SK-N-MC (cell line): ENCODE measurements around the gene KRT9.

ENCODE experiments used
- DNase-seq: peaks from one replicate; pipeline ENCODE4 v3.0.0-alpha.2; 2011; ENCODE audit warnings: low read depth, low spot score
- H3K27ac ChIP-seq: fragments of 200-600 bp; sonication (generic); 2 replicates; pipeline ENCODE4 v1.5.1; 2016; ENCODE audit warnings: mixed run types
- H3K36me3 ChIP-seq: fragments of 200-600 bp; sonication (generic); 2 replicates; pipeline ENCODE4 v1.6.1; 2017; ENCODE audit warnings: antibody characterized with exemption, low read length, mixed read lengths; ENCODE audit not compliant: insufficient read depth
- H3K4me3 ChIP-seq: fragments of 200-600 bp; sonication (generic); 2 replicates; pipeline ENCODE4 v1.5.1; 2016
- H3K9ac ChIP-seq: fragments of 200-600 bp; sonication (generic); 2 replicates; pipeline ENCODE4 v1.8.0; 2017; ENCODE audit warnings: mixed run types, mixed read lengths; ENCODE audit not compliant: insufficient read length
- H3K9me3 ChIP-seq: fragments of 200-600 bp; sonication (generic); 2 replicates; pipeline ENCODE4 v1.6.1; 2017; ENCODE audit warnings: low read depth, mild to moderate bottlenecking, antibody characterized with exemption, low read length, moderate library complexity, mixed read lengths
- EZH2 ChIP-seq: fragments of 200-600 bp; sonication (generic); IDR thresholded peaks from one replicate; pipeline ENCODE4 v1.6.1; 2017; ENCODE audit warnings: antibody characterized with exemption
- FOXP2 ChIP-seq: optimal IDR thresholded peaks from 2 replicates; pipeline ENCODE3; 2011; ENCODE audit warnings: mild to moderate bottlenecking, moderate library complexity; ENCODE audit not compliant: insufficient read depth; ENCODE audit errors: extremely low read length, control extremely low read depth
- POLR2AphosphoS5 ChIP-seq: IDR thresholded peaks from 2 replicates; pipeline ENCODE4 v1.6.1; 2012; ENCODE audit warnings: mild to moderate bottlenecking, low read depth, low read length, borderline replicate concordance

The KRT9 gene

DNA sequence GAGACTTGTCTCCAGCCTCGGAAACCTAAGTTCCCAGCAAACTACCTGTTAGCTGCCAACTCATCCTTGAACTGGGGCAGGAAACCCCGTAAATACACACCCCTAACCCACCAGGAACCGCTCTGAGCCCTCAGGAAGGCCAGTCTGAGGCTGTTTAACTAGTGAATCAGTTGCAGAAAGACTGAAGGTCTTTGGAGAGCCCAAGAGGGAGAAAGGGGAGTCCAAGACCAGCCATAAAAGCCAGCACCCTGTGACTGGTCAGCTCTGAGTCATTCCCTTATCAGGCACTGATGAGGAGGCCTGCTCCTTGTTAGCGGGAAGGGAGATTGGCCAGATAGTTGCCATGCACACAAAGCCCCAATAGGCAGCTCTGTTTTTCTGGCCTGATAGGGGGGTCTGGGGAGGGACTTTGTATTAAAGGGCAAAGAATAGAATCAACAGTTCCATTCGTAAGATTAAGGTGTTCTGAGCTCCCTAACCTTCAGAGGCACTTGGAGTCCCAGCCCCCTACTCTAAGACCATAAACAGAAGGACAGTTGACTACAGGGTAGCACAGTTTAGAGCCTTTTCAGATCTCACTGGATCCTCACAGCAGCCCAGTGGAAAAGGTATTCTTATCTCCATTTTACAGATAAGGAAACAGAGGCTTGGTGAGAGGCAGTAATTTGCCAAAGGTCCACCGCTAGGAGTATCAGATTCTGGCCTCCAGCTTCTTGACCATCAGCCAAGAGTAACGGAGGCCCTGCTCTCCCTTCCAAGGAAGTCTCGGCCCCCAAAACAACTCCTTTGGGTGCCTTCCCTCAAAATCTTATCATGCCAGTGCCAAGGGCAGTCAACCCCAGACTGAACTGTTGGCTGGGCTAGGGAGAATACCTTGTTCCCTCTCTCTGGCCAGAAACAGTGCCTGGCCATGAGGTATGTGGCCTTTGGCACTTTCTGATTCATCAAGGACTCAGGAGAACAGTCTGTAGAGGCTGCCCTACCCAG, 41.5 kb downstream of the KRT9 start:
- H3K4me3 ChIP-seq: no peak overlapping the region
- TF ChIP-seq FOXP2 (no peak), EZH2 (no peak), POLR2AphosphoS5 (no peak)
- no peak for DNase-seq
- no peak overlapping the region for H3K9ac ChIP-seq
- H3K27ac ChIP-seq: no peak overlapping the region
- no peaks in the 10 kb centered on the region for H3K36me3 ChIP-seq
- no peaks in the 10 kb centered on the region for H3K9me3 ChIP-seq

DNA sequence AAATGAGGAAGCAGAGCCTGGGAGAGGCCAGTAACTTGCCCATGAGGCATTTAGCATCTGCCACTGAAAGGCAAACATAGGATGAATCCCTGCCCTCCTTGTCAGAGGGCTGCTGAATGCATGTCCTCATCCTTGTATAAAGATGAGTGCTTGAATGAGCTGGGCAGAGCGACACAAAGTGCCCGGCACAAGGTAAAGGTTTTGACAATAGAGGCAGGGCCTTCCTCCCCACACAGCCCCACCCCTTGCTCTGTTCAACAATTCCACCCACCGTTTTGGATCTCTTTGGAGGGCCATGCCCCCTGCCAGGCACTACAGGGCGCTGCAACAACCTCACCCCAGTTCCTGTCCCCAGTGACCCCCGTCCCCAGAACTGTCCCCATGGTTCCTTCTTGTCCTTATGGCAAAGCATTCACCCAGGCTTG, 42.4 kb downstream of the KRT9 start:
- no peaks in the 10 kb centered on the region for H3K36me3 ChIP-seq
- H3K27ac ChIP-seq: no peak overlapping the region
- H3K9ac ChIP-seq: no peak overlapping the region
- TF ChIP-seq POLR2AphosphoS5 (no peak), EZH2 (no peak), FOXP2 (no peak)
- no peaks in the 10 kb centered on the region for H3K9me3 ChIP-seq
- no peak overlapping the region for H3K4me3 ChIP-seq
- DNase-seq: no peak

DNA sequence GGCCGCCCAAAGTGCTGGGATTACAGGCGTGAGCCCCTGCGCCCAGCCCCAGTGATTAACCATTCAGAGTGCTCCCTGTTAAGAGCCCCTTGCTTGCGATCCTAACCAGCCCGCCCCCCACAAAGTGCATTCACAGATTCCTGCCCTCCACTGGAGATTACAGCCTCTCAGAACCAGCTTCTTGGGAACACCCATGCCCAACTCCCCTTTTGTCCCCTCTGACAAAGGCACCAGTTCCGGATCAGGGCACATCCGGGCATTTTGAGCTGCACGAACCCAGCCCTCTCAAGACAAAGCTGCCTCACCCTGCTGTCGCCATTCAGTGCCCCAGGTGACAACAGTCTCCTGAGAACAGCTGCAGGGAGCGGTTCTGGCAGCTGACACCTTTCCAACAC, 42.9 kb downstream of the KRT9 start:
- Histone ChIP-seq H3K27ac (no peak overlapping the region), H3K36me3 (no peaks in the 10 kb centered on the region), H3K9ac (no peak overlapping the region), H3K4me3 (no peak overlapping the region), H3K9me3 (no peaks in the 10 kb centered on the region)
- no peak for DNase-seq
- no peak for TF ChIP-seq EZH2
- no peak for TF ChIP-seq POLR2AphosphoS5
- TF ChIP-seq FOXP2: no peak

DNA sequence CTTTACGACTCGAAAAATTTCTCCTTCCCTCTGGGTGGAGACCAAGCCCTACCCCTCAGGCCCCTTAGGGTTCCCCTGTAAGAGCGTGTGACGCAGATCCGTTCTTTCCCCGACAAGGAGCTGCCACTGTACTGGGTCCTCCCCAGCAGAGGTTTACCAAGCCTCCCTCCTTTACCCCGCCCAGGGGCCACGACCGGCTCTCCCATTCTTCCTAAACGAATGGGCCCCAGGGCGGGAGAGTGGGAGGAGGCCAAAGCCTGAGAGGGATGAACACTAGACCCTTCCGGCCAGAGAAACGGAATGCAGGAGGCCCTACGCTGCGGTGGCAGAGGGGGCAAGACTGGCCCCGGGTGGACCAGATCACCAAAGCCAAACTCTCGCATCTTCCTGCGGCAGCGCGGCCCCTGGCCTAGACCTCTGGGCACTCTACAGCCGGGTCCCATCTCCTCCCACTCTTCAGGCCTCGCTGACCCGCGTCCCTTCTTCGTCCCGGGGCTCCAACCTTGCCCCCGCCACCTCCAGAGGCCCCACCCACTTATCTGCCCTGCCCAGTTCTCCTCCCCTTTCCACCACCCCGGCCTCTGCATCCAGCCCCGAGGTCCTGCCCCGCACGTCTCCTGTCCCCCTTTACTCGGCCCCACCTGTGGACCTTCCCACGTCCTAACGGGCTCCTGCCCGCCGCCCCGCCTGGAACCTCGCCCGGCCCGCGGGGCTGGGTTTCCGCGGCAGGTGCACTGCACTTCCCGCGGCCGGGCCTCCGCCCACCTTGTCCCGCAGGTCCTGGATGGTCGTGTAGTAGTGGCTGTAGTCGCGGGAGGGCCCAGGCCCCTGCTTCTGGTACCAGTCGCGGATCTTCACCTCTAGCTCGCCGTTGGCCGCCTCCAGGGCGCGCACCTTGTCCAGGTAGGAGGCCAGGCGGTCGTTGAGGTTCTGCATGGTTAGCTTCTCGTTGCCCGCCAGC, 44.5 kb downstream of the KRT9 start:
- no peaks in the 10 kb centered on the region for H3K9me3 ChIP-seq
- H3K9ac ChIP-seq: no peak overlapping the region
- no peak overlapping the region for H3K27ac ChIP-seq
- DNase-seq: no peak
- no peaks in the 10 kb centered on the region for H3K36me3 ChIP-seq
- H3K4me3 ChIP-seq: no peak overlapping the region
- no peak for TF ChIP-seq POLR2AphosphoS5
- no peak for TF ChIP-seq FOXP2
- TF ChIP-seq EZH2: no peak

DNA sequence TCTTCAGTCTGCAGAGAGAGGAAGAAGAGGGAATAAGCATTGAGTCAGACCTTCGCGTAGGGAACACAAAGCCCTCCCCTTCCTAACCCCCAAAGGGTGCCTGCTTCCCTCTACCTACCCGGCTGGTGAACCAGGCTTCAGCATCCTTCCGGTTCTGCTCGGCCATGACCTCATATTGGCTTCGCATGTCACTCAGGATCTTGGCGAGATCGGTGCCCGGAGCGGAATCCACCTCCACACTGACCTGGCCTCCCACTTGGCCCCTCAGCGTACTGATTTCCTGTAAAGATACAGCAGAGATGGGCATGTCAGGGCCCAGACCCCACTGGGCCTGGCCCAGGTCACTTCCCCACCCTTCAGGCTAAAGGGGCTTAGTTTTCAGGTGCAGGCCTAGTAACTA, 47.6 kb downstream of the KRT9 start:
- DNase-seq: no peak
- TF ChIP-seq EZH2 (no peak), POLR2AphosphoS5 (no peak), FOXP2 (no peak)
- Histone ChIP-seq H3K27ac (no peak overlapping the region), H3K9ac (no peak overlapping the region), H3K36me3 (no peaks in the 10 kb centered on the region), H3K9me3 (no peaks in the 10 kb centered on the region), H3K4me3 (no peak overlapping the region)

DNA sequence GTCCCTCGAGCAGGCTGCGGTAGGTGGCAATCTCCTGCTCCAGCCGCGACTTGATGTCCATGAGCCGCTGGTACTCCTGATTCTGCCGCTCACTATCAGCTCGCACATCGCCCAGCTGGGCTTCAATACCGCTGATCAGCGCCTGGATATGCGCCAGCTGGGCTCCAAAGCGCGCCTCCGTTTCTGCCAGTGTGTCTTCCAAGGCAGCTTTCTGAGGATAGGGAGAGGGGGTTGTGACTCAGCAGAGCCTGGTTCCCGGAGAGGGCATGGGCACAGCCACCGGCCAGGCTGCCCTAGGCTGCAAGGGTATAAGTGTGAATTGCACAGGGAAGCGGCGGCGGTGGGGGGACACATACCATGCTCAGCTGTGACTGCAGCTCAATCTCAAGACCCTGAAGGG, 48.1 kb downstream of the KRT9 start:
- no peaks in the 10 kb centered on the region for H3K9me3 ChIP-seq
- no peak overlapping the region for H3K27ac ChIP-seq
- no peak overlapping the region for H3K4me3 ChIP-seq
- H3K36me3 ChIP-seq: no peaks in the 10 kb centered on the region
- TF ChIP-seq EZH2: no peak
- no peak for TF ChIP-seq FOXP2
- no peak for TF ChIP-seq POLR2AphosphoS5
- no peak for DNase-seq
- no peak overlapping the region for H3K9ac ChIP-seq

DNA sequence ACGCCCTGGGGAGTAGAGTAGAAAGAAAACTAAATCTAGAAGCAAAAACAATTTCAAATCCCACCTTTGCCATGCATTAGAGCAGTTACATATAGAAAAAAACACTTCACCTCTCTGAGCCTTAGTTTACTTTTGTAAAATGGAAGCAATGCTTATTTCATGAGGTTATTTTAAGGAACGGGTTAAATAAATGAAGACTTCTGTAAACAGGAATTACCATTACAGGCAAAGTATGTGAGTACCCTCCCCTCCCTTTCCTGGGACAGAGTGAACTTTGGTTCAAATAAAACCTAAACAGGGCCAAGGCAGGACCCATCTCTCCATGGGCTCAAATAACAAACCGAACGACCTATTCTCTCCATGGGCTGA, 48.6 kb downstream of the KRT9 start:
- H3K4me3 ChIP-seq: no peak overlapping the region
- H3K9ac ChIP-seq: no peak overlapping the region
- H3K9me3 ChIP-seq: no peaks in the 10 kb centered on the region
- no peaks in the 10 kb centered on the region for H3K36me3 ChIP-seq
- TF ChIP-seq POLR2AphosphoS5 (no peak), FOXP2 (no peak), EZH2 (no peak)
- no peak overlapping the region for H3K27ac ChIP-seq
- DNase-seq: no peak

DNA sequence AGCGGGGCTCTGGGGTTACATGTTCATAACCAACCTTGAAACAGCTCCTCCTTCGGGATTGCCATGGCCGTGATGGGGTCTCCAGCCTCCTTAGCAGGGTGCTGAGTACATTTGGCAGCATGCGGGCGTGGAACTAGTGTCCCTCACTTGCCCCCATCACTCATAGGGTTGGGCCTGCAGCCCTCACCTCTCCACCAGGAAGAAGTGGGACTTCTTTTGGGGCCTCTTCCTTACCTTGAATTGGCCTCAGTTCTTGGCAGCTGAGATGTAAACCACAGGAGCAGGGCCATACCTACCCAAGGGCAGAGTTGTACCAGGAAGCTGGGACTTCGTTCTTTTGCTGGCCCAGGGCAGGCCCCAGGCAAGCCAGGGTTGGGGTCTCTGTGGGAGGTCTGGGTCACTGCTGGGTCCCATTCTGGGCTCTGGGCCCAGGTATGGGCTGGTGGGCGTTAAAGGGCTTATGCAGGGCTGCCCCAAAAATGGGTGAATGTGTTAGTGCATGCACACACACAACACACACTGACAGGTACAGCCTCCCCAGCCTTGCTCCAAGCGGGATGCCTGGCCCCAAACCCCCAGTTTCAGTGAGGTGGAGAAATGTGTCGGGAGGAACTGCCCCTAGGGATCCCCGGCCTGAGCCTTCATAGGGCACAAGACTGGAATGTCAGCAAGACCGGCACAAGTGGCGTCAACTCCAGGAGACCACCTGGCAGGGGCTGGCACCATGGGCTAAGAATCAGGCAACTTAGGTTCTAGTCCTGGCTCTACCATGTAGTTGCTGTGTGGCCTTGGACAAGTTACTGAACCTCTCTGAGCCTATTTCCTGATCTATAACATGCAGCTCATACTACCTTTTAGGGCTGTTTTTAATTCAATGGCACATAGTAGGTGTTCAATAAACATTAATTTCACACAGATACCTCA, 49.3 kb downstream of the KRT9 start:
- TF ChIP-seq FOXP2: no peak
- TF ChIP-seq EZH2: no peak
- TF ChIP-seq POLR2AphosphoS5: no peak
- Histone ChIP-seq H3K27ac (no peak overlapping the region), H3K4me3 (no peak overlapping the region)

More for the DNA sequence above, 49.3 kb downstream of the KRT9 start:
- Histone ChIP-seq H3K9me3 (no peaks in the 10 kb centered on the region), H3K36me3 (no peaks in the 10 kb centered on the region), H3K9ac (no peak overlapping the region)
- DNase-seq: no peak
